Upper lobe of left lung (tissue), 6 donors: Measurements from ENCODE around the gene PISD. TPM values are rescaled to one million over a fixed set of nuclear protein-coding genes. Genes with fewer than 3 reads are reported as not detected.

ENCODE experiments used
- ATAC-seq, 2 donors: fragments of 200-7000 bp; cut with Tn5 transposase; one replicate each; pipeline ENCODE4 v1.9.1; 2022; ENCODE audit warnings: mild to moderate bottlenecking in 2 of 2, moderate library complexity in 2 of 2; ENCODE audit not compliant: low FRiP score in 2 of 2
- DNase-seq, 2 donors: peaks; one replicate each; pipeline ENCODE4 v3.0.0-alpha.2; 2019 to 2020
- H3K27ac ChIP-seq, 4 donors: fragments of 200-600 bp; sonication (generic); one replicate each; pipeline ENCODE4 v1.5.1; 2016 to 2019
- H3K27me3 ChIP-seq, 4 donors: fragments of 200-600 bp; sonication (generic); one replicate each; pipeline ENCODE4 v1.5.1; 2017 to 2019
- H3K36me3 ChIP-seq, 4 donors: fragments of 200-600 bp; sonication (generic); one replicate each; pipeline ENCODE4 v1.5.1; 2016 to 2019
- H3K4me1 ChIP-seq, 4 donors: fragments of 200-600 bp; sonication (generic); one replicate each; pipeline ENCODE4 v1.5.1; 2018 to 2019
- H3K4me3 ChIP-seq, 4 donors: fragments of 200-600 bp; sonication (generic); one replicate each; pipeline ENCODE4 v1.5.1; 2017 to 2019; ENCODE audit warnings: mild to moderate bottlenecking in 2 of 4, moderate library complexity in 1 of 4
- H3K9me3 ChIP-seq, 4 donors: fragments of 200-600 bp; sonication (generic); one replicate each; pipeline ENCODE4 v1.5.1; 2018 to 2019
- EP300 ChIP-seq, 4 donors: sonication (generic); formaldehyde crosslinking; IDR thresholded peaks; one replicate each; pipeline ENCODE4 v1.5.1; 2017; ENCODE audit warnings: antibody characterized with exemption in 4 of 4, control low read depth in 2 of 4
- POLR2A ChIP-seq, 4 donors: fragments of 450-650 bp; IDR thresholded peaks; one replicate each; pipeline ENCODE4 v1.5.1; 2016 to 2017; ENCODE audit warnings: antibody characterized with exemption in 4 of 4, mild to moderate bottlenecking in 2 of 4
- POLR2AphosphoS5 ChIP-seq, 2 donors: sonication (generic); formaldehyde crosslinking; IDR thresholded peaks; one replicate each; pipeline ENCODE4 v1.5.1; 2017; ENCODE audit warnings: antibody characterized with exemption in 2 of 2
- WGBS, 2 donors: methylation state at CpG; one replicate each; pipeline ENCODE4 v1.1.5; 2017 to 2018; 5-methylcytosine and 5-hydroxymethylcytosine counted together
- total RNA-seq, 6 donors: library from RNA; depleted of rRNA in 4 of 6; stranded (reverse); fragments of >200 nt in 4 of 6; gene quantifications; one replicate each; pipeline versions ENCODE4 v1.1.0 to v1.2.1, GENCODE V29; 2016 to 2021
- TF ChIP-seq, protein P1 (sequence below), 6 experiments: fragments of 450-650 bp in 4 of 6; fragments of 200-600 bp in 2 of 6; sonication (generic) in 2 of 6; IDR thresholded peaks; one replicate each; pipeline ENCODE4 v1.5.1; 2016 to 2019; ENCODE audit warnings: antibody characterized with exemption in 6 of 6
- donor health status: DM: no; HTN: no; CAD: no; lungs with moderate emphysema.
- donor health status: DM: no; HTN: yes; CAD: no; lungs with severe emphysema.

Gene PISD
- total RNA-seq, 6 donors from 2014 or later, result 18.4 to 81.8 (median 53.9) TPM

GRCh38 chr22:31627223-31627731 lies 34.7 kb downstream of the PISD start:
- no peak overlapping the region for H3K4me3 ChIP-seq
- H3K27ac ChIP-seq, result peak overlapping the region; percentile 56 to 94 (median 73)
- DNase-seq (no peak), ATAC-seq (no peak)
- H3K9me3 ChIP-seq, result no peaks in the 10 kb centered on the region
- peaks cover 50 to 69% (median 54%) of the 10 kb centered on the region in 4 donors for H3K4me1 ChIP-seq
- WGBS, 2 donors, result 64 to 86% methylated on average over 2 to 7 of the region's 8 CpGs
- no peaks in the 10 kb centered on the region for H3K27me3 ChIP-seq
- H3K36me3 ChIP-seq, result peaks cover 0 to 25% (median 8%) of the 10 kb centered on the region in 4 donors
- TF ChIP-seq, protein P1, sequence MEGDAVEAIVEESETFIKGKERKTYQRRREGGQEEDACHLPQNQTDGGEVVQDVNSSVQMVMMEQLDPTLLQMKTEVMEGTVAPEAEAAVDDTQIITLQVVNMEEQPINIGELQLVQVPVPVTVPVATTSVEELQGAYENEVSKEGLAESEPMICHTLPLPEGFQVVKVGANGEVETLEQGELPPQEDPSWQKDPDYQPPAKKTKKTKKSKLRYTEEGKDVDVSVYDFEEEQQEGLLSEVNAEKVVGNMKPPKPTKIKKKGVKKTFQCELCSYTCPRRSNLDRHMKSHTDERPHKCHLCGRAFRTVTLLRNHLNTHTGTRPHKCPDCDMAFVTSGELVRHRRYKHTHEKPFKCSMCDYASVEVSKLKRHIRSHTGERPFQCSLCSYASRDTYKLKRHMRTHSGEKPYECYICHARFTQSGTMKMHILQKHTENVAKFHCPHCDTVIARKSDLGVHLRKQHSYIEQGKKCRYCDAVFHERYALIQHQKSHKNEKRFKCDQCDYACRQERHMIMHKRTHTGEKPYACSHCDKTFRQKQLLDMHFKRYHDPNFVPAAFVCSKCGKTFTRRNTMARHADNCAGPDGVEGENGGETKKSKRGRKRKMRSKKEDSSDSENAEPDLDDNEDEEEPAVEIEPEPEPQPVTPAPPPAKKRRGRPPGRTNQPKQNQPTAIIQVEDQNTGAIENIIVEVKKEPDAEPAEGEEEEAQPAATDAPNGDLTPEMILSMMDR (IDR thresholded peaks at IDR 0.05), result no peak
- no peak for TF ChIP-seq EP300 (IDR thresholded peaks at IDR 0.05)
- no peak for TF ChIP-seq POLR2AphosphoS5 (IDR thresholded peaks at IDR 0.05)
- no peak for TF ChIP-seq POLR2A (IDR thresholded peaks at IDR 0.05)

DNA sequence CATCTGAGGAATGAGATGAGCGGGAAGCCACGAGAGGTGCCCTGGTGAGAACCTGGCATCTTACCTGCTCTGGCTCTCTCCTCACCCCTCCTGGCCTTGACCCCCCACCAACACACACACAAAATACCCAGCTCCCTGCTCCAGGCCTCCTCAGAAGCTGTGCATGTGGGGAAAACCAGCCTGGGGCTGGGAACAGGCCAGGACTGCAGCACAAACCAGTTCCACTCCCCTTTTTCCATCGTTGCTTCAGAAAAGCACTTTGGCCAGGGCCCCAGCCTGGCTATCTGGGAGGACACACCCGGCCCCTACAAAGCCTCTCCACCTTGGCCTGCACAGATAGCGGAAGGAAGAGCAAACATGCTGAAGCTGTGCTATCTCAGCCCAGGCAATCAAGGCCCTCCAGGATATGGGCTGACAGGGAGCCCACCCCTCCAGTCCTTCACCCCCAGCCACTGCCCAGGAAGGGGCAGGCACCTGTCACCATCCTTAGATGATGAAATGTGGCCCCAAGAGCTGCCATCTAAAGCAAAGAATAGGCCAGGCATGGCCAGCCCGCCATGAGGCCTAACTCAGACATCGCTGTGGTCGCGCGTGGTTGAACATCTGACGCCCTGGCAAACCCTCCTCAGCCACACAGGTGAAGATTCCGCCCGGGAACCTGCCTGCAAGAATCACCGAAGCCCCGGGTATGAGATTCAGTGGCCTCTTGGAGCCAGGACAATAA lies 35.4 kb downstream of the PISD start:
- peaks cover 0 to 32% (median 12%) of the 10 kb centered on the region in 4 donors for H3K36me3 ChIP-seq
- no peak for ATAC-seq
- peaks cover 50 to 62% (median 54%) of the 10 kb centered on the region in 4 donors for H3K4me1 ChIP-seq
- TF ChIP-seq, protein P1 (IDR thresholded peaks at IDR 0.05), result no peak
- TF ChIP-seq POLR2AphosphoS5 (IDR thresholded peaks at IDR 0.05) (no peak), EP300 (IDR thresholded peaks at IDR 0.05) (no peak), POLR2A (IDR thresholded peaks at IDR 0.05) (no peak)
- 69 to 79% methylated on average over 5 to 14 of the region's 15 CpGs for WGBS, 2 donors
- no peaks in the 10 kb centered on the region for H3K27me3 ChIP-seq
- H3K9me3 ChIP-seq, result no peaks in the 10 kb centered on the region
- H3K4me3 ChIP-seq, result no peak overlapping the region
- H3K27ac ChIP-seq, result peak overlapping the region; percentile 56 to 94 (median 73)
- no peak for DNase-seq

DNA sequence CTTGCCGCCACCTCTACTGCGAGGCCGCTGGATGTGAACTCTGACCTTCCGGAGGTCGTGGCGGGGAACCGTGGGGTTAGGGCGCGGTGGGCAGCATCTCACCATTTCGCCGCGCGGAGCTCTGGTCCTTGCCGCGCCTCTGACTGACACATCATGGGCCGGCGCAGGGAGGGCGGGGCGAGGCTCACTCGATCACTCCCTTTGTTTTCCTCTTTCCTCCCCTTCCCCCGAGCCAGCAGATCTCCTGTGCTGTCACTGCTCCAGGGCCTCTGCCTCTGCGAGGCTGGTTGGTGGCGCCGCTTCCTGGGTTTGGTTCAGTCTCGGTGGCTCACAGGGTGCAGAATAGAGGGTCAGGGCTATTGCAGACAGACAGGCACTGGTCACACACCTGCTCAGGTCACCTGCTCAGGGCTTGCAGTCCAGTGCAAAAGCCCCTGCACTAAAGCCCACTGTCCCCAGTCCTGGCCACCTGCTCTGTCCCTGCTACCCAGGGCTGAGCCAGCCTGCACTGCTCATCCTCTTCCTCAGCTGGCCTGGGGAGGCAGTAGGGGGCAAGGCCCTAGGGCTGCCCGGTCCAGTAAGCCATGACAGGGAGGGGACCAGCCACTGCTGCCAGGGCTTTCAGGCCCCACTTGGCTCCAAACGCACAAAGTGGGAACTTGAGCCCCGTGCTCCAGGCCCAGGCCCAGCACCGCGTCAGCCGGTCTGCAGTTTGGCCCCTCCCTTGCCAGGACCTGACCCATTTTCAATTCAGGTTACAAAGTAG lies 36.2 kb downstream of the PISD start:
- WGBS, 2 donors, result 61 to 76% methylated on average over 21 to 27 of the region's 31 CpGs
- TF ChIP-seq, protein P1 (IDR thresholded peaks at IDR 0.05), result no peak
- no peak for TF ChIP-seq POLR2AphosphoS5 (IDR thresholded peaks at IDR 0.05)
- no peak for TF ChIP-seq EP300 (IDR thresholded peaks at IDR 0.05)
- TF ChIP-seq POLR2A (IDR thresholded peaks at IDR 0.05), result no peak
- Histone ChIP-seq H3K36me3 (peaks cover 0 to 39% (median 20%) of the 10 kb centered on the region in 4 donors), H3K4me1 (peaks cover 43 to 55% (median 50%) of the 10 kb centered on the region in 4 donors), H3K9me3 (no peaks in the 10 kb centered on the region), H3K4me3 (peak overlapping the region in 3 of 4 donors; percentile 1 to 27 (median 6)), H3K27me3 (no peaks in the 10 kb centered on the region), H3K27ac (peak overlapping the region; percentile 56 to 94 (median 73))
- peak in 1 of 2 donors; percentile 87 for DNase-seq
- ATAC-seq, result no peak

DNA sequence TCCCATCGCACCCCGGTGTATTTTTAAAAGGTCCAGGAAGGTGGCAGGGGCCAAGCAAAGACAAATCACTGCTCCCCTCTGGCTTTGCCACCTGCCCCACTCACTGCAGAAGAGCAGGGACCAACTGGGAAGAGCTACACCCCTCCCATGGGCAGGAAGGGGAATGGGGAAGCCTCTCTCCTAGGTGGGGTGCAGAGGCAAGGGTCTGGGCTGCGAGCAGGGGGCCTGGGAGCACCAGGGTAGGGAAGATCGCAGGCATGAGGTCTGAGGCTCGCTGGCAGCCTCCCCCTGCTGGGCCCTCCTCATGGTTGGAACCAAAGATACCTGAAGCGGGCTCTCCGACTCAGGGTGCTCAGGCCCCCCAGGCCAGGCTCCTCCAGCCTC lies 36.8 kb downstream of the PISD start:
- DNase-seq (no peak), ATAC-seq (no peak)
- Histone ChIP-seq H3K36me3 (peaks cover 0 to 45% (median 26%) of the 10 kb centered on the region in 4 donors), H3K27me3 (no peaks in the 10 kb centered on the region), H3K4me1 (peaks cover 43 to 52% (median 49%) of the 10 kb centered on the region in 4 donors), H3K9me3 (no peaks in the 10 kb centered on the region), H3K27ac (peak overlapping the region; percentile 35 to 94 (median 64)), H3K4me3 (peak overlapping the region in 3 of 4 donors; percentile 1 to 27 (median 6))
- 86 to 94% methylated on average over 5 to 7 of the region's 7 CpGs for WGBS, 2 donors
- TF ChIP-seq POLR2AphosphoS5 (IDR thresholded peaks at IDR 0.05) (no peak), POLR2A (IDR thresholded peaks at IDR 0.05) (no peak), EP300 (IDR thresholded peaks at IDR 0.05) (no peak)
- TF ChIP-seq, protein P1 (IDR thresholded peaks at IDR 0.05), result no peak
